GOT3 (cell line): ENCODE measurements around the gene SLC6A12.

Experiments used
- DNase-seq: peaks from one replicate; lab custom pipeline; 2025; ENCODE audit warnings: mixed read lengths; lab: John Stamatoyannopoulos, UW

SLC6A12 gene

GRCh38 chr12:234891-235415, 21.0 kb upstream of the SLC6A12 start:
- DNase-seq, result no peak

- no peak for DNase-seq
These were observed 20.1 kb upstream of the SLC6A12 start for GRCh38 chr12:234019-234418.

- DNase-seq, result no peak
These were observed 19.6 kb upstream of the SLC6A12 start for GRCh38 chr12:233615-233968.

- no peak for DNase-seq
These were observed 19.0 kb upstream of the SLC6A12 start for GRCh38 chr12:232731-233614.

GRCh38 chr12:230925-231671, 17.1 kb upstream of the SLC6A12 start:
- no peak for DNase-seq

GRCh38 chr12:229441-230191, 15.7 kb upstream of the SLC6A12 start:
- no peak for DNase-seq

- no peak for DNase-seq
These were observed 14.9 kb upstream of the SLC6A12 start for GRCh38 chr12:228846-229200.

- DNase-seq, result no peak
These were observed 14.2 kb upstream of the SLC6A12 start for GRCh38 chr12:227923-228845.

GRCh38 chr12:227286-227915, 13.4 kb upstream of the SLC6A12 start:
- no peak for DNase-seq

GRCh38 chr12:226401-226800, 12.4 kb upstream of the SLC6A12 start:
- DNase-seq, result no peak

- no peak for DNase-seq
These were observed 11.1 kb upstream of the SLC6A12 start for GRCh38 chr12:225012-225411.

GRCh38 chr12:224330-224729, 10.4 kb upstream of the SLC6A12 start:
- DNase-seq, result no peak

GRCh38 chr12:223841-224240, 9.9 kb upstream of the SLC6A12 start:
- DNase-seq, result no peak

- no peak for DNase-seq
These were observed 7.8 kb upstream of the SLC6A12 start for GRCh38 chr12:221736-222135.

GRCh38 chr12:220946-221550, 7.1 kb upstream of the SLC6A12 start:
- DNase-seq, result no peak

GRCh38 chr12:220491-220890, 6.5 kb upstream of the SLC6A12 start:
- no peak for DNase-seq

- DNase-seq, result no peak
These were observed 6.0 kb upstream of the SLC6A12 start for GRCh38 chr12:219891-220352.

GRCh38 chr12:218728-219590, 5.0 kb upstream of the SLC6A12 start:
- DNase-seq, result no peak

- no peak for DNase-seq
These were observed 4.3 kb upstream of the SLC6A12 start for GRCh38 chr12:218221-218620.
